Renal cortex interstitium (tissue), 11 donors: ENCODE results near the gene TNPO2. TPM values are rescaled to one million over a fixed set of nuclear protein-coding genes. Genes with fewer than 3 reads are reported as not detected.

Experiments used
- DNase-seq, 11 donors: peaks; one replicate each; pipeline ENCODE4 v3.0.0-alpha.2; 2013; ENCODE audit warnings: low read depth in 9 of 11, low spot score in 4 of 11; ENCODE audit errors: extremely low read depth in 1 of 11
- polyA plus RNA-seq, 3 donors: library from polyadenylated mRNA; unstranded; fragments of 120-200 nt; gene quantifications; one replicate each; pipeline ENCODE4 v1.2.1, GENCODE V29; 2013; ENCODE audit not compliant: insufficient read length in 3 of 3

TNPO2 gene
- polyA plus RNA-seq, 3 donors: 66.7 to 81.9 (median 79.3) TPM

DNA sequence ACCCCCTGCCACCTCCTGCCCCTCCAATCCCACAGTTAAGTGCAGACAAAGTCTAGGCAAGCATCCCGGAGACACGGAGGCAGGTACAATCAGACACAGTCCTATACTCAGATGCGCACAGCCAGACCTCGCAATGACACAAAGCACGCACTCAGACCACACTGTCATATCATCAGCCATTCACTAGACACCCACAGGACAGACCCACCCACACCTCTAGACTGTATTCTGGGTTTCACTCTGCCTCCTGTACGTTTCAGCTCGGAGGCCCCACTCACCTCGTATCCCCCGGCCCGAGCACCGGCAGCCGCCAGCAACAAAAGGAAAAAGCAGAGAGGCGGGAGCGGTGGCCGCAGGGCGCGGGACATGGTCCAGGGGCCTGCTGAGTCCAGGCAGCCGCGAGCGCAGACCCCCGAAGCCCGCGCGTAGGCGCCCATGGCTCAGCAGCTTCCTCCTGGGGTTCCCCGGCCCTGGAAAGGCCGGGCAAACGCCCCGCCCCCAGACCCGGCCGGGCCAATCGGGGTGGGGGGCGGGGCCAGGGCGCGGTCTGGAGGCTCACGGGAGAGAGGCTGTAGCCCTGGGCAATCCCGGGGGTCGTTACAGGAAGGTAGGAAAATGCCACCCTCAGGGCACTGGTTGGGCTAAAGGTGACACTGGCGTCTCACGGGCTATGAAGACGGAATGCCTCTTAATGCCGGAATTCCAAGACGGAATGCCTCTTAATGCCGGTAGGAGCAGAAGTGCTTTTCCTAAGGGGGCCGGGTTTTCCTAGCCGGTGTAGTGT, 57.3 kb downstream of the TNPO2 start, which contains the start of the genes MAN2B1 and WDR83:
MAN2B1 (minus strand) TSS at position 478 of the 784 bp plus-strand sequence; CDS start at position 437, 41 bp downstream.
WDR83 (plus strand) TSS at position 543 of the 784 bp plus-strand sequence. CDS start 2,984 bp downstream, outside the sequence.
- DNase-seq: peak in 7 of 11 donors; percentile 56 to 78 (median 70)

DNA sequence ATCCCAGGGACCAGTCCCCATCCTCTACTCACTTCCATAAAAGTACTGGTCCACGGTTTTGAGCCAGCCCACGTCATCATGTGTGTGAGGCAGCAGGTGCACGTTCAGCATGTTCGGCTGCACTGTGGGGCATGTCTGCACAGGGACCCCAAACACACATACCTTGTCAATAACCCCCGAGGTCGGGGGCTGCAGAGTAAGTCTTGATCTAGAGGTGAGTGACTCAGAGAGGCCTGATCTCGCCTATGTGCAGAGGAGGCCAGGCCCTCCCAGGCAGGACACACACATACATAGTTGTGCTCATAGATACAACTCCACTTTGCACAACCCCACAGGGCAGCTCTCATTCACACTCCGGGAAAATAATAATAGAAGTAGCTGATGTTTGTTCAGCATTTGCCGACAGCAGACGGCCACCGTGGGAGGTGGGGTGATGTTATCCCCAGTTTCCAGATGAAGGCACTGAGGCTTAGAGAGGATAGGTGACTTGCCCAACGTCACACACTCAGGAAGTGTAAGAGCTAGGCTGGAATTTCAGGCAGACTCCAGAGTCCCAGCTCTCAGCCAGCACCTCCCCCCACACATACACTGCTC, 58.0 kb downstream of the TNPO2 start:
- DNase-seq: no peak

DNA sequence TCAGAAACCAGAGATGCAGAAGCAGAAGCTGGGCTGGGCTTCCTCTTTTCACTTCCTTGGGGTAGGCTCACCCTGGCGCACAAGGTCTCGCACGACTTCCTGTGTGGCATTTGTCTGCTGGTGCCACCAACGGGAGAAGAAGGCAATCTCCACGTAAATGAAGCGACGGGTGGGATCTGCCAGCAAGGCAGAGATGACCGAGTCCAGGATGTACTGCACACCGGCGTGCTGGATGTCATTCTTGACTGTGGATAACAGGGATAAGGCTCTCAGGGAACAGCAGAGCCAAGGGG, 58.5 kb downstream of the TNPO2 start:
- no peak for DNase-seq

DNA sequence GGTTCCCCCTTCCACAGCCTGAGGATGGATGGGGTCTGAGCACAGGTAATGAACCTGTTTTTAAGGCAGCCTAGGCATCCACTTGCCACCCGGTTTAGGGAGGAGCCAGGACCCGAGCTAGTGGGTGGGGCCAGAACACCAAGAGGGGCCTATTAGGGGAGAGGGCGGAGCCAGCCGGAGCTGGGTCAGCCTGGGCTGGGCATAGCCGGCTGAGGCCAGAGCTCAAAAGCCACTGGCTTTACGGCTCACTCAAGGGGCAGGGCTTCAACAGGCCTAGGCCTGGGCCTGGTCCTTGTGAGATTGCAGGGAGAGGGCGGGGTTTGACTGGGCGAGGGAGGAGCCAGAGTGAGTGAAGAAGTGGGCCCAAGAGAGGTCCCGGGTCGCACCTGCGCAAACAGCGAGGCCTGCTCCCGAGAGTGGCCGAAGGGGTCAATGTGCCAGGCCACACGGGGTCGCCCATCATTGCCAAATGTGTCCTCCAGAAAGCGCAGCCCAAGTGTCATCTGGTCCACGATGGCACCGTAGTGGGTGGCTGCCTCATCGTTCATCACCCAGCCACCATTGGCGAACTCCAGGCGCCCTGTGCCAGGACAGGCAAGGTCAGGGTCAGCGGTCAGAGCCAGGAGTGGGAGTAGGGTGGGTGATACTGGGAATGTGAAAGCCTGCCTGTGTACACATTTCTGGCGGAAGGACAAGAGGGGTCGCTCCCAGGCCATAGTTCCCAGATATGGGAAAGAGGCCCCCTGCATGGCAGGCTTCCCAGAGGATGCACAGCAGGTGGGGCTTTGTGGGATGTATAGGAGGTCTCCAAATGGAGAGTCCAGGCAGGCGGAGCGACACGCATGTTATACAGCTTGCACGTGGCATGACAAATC, 59.1 kb downstream of the TNPO2 start:
- DNase-seq: no peak

DNA sequence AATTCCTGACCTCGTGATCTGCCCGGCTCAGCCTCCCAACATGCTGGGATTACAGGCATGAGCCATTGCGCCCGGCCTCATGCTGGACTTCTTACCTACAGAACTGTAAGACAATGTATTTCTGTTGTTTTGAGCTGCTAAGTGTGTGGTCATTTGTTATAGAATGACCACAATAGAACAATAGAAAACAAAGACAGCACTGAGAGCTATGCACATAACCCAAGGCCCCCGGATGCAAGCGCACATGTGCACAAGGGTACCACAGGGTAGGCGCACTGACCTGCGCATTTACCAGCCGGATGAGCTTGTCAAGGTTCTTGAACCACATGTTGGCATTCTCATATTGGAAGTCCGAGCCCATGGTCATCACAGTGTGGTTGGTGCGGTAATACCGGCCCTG, 62.8 kb downstream of the TNPO2 start:
- no peak for DNase-seq

DNA sequence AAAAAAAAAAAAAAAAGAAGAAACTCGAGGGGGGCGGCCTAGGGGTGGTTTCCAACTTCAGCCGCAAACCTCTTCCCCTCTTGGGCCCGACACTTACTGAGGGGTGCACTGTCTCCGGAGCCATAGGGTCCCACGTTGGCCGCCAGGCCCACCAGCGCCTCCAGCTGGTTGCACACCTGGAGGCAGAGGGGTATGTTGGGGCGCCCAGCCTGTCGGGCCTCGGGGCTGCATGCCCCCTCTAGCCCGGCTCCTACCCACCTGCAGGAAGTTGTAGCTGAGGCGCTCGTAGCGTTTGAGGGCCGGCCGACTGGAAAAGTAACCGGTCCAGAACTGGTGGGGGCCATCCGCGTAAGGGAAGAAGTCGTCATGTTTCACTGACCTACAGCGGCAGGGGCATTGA, 65.8 kb downstream of the TNPO2 start:
- no peak for DNase-seq

DNA sequence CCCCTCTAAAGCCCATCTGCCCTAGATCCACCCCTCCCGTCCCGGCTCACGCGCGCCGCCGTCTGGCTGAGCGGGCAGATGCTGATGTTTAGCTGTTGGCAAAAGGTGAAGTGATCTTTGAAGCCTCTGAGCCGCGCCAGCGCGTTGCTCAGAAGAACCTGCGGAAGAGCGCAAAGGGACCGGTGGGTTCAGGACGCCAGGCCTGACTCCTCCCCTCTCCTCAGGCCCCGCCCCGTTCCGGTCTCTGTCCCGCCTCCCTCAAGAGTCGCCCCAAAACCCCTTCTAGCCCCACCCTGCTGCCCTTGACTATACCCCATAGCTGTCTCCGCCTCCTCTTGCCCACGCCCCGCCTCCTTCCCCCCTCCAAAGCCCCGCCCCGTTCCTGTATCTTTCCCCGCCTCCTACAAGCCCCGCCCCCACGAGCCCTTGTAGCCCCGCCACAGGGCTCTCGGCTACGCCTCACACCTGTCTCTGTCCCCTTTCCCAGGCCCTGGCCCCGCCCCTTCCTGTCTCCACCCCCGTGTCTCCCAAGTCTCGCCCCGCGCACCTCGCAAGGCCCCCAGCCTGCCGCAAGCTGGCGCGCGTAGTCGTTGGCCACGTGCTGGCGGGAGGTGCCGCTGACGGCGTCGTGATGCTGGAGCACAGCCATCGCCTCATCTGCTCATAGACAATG, 66.7 kb downstream of the TNPO2 start:
- DNase-seq: no peak

DNA sequence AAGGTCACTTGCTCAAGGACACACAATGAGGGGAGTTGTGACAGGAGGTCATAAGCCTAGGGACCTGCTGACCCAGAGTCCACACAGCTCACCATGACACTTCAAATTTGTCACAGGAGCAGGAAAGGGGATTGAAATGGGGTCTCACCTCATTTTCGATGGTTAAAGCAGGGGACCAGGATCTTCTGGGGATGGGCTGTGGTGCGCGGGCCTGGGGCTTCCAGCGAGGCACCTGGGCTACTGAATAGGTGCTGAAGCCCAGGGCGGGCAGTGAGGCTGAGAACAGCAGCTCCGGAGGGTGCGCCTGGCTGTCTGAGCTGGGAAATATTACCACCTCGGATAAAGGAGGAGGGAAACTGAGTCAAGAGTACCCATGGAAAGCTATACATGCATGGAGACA, 68.2 kb downstream of the TNPO2 start:
- DNase-seq: no peak

DNA sequence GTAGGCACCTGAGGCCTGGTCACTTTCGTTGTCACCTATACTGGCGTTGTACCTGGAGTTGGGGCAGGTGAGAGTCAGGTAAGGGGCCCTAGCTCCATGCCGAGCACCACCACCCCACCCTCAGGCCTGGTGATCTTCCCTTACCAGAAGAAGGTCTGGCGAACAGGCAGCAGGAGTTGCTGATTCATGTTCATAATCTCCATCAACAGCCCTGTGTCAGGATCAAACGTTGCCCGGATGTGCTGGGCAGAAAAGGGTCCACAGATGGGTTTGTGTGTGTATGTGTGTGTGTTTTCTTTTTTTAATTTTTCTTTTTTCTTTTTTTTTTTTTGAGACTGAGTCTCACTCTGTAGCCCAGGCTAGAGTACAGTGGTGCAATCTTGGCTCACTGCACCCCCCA, 71.5 kb downstream of the TNPO2 start:
- DNase-seq: no peak

DNA sequence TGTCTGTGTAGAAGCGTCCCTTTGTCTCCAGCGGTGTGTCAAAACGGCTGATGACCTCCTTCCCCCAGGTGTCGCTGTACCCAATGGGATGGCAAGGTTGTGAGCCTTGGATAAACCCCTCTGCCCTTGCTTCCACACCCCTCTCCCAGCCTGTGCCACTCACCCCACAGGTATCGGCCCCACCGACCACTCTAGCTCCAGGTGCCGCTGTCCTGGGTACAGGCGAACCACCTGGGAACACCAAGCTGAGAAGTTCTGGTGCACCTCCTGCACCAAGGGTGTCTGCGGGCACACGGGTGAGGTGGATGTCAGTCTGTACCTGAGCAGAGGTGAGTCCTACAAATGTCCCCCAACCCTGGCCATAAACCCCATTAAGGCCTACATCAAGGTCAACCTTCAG, 73.8 kb downstream of the TNPO2 start:
- DNase-seq: no peak

Other genes with a start within 250 kb of the TNPO2 start
- gene ZNF709, start 239.1 kb downstream of the TNPO2 start, polyA plus RNA-seq: 10 to 100 TPM in 1 of 3 donors, 1 to 10 TPM in 2; 7.0 to 11.6 (median 8.3) TPM
- gene ZNF564, start 172.4 kb downstream of the TNPO2 start, polyA plus RNA-seq: 10 to 100 TPM; 12.2 to 13.0 (median 12.5) TPM
- gene ZNF490, start 113.1 kb downstream of the TNPO2 start, polyA plus RNA-seq: 1 to 10 TPM; 4.3 to 5.0 (median 4.4) TPM
- gene ZNF791, start 113.0 kb downstream of the TNPO2 start, polyA plus RNA-seq: 10 to 100 TPM; 20.0 to 26.8 (median 26.7) TPM
- gene MAN2B1, start 57.2 kb downstream of the TNPO2 start, polyA plus RNA-seq: 10 to 100 TPM; 28.6 to 38.1 (median 31.5) TPM
- 10 to 100 TPM; 13.7 to 26.0 (median 17.8) TPM for gene WDR83, start 57.1 kb downstream of the TNPO2 start, polyA plus RNA-seq
- 100 to 1,000 TPM in 1 of 3 donors, 10 to 100 TPM in 2; 68.5 to 103 (median 83.0) TPM for gene DHPS, start 42.1 kb downstream of the TNPO2 start, polyA plus RNA-seq
- gene GNG14, start 35.9 kb downstream of the TNPO2 start, polyA plus RNA-seq: under 1 TPM in 2 of 3 donors, not detected in 1; 0.45 to 0.55 TPM
- gene FBXW9, start 27.3 kb downstream of the TNPO2 start, polyA plus RNA-seq: 10 to 100 TPM; 12.2 to 17.0 (median 15.1) TPM
- 100 to 1,000 TPM; 150 to 204 (median 184) TPM for gene TRIR, start 10.8 kb upstream of the TNPO2 start, polyA plus RNA-seq
- 10 to 100 TPM; 76.6 to 94.6 (median 82.7) TPM for gene GET3, start 13.6 kb upstream of the TNPO2 start, polyA plus RNA-seq
- gene BEST2, start 27.9 kb upstream of the TNPO2 start, polyA plus RNA-seq: under 1 TPM; 0.08 to 0.13 (median 0.09) TPM
- 10 to 100 TPM; 43.8 to 89.3 (median 56.4) TPM for gene HOOK2, start 51.6 kb upstream of the TNPO2 start, polyA plus RNA-seq
- 10 to 100 TPM; 32.8 to 50.1 (median 44.2) TPM for gene JUNB, start 67.6 kb upstream of the TNPO2 start, polyA plus RNA-seq
- 100 to 1,000 TPM; 283 to 360 (median 327) TPM for gene PRDX2, start 77.9 kb upstream of the TNPO2 start, polyA plus RNA-seq
- gene THSD8, start 78.1 kb upstream of the TNPO2 start, polyA plus RNA-seq: 1 to 10 TPM; 4.7 to 9.0 (median 6.7) TPM
- gene RNASEH2A, start 82.7 kb upstream of the TNPO2 start, polyA plus RNA-seq: 10 to 100 TPM; 29.4 to 44.1 (median 34.0) TPM
- gene RTBDN, start 110.6 kb upstream of the TNPO2 start, polyA plus RNA-seq: under 1 TPM in 1 of 3 donors, not detected in 2; 0.14 TPM
- gene MAST1, start 114.6 kb upstream of the TNPO2 start, polyA plus RNA-seq: 1 to 10 TPM; 1.0 to 1.3 (median 1.1) TPM
- gene DNASE2, start 157.5 kb upstream of the TNPO2 start, polyA plus RNA-seq: 10 to 100 TPM; 10.2 to 12.6 (median 11.7) TPM
- gene KLF1, start 163.3 kb upstream of the TNPO2 start, polyA plus RNA-seq: under 1 TPM; 0.27 to 0.59 (median 0.32) TPM
- gene GCDH, start 167.2 kb upstream of the TNPO2 start, polyA plus RNA-seq: 10 to 100 TPM; 31.9 to 38.3 (median 33.4) TPM
- gene SYCE2, start 195.4 kb upstream of the TNPO2 start, polyA plus RNA-seq: 1 to 10 TPM; 3.0 to 4.5 (median 3.1) TPM
- 10 to 100 TPM; 41.2 to 58.6 (median 52.8) TPM for gene FARSA, start 209.8 kb upstream of the TNPO2 start, polyA plus RNA-seq
- gene CALR, start 214.7 kb upstream of the TNPO2 start, polyA plus RNA-seq: 100 to 1,000 TPM; 842 to 975 (median 894) TPM
- gene RAD23A, start 221.9 kb upstream of the TNPO2 start, polyA plus RNA-seq: 10 to 100 TPM; 63.4 to 87.5 (median 85.0) TPM
- gene GADD45GIP1, start 233.3 kb upstream of the TNPO2 start, polyA plus RNA-seq: 10 to 100 TPM; 27.4 to 45.9 (median 40.6) TPM
- under 1 TPM in 2 of 3 donors, not detected in 1; 0.07 to 0.18 TPM for gene DAND5, start 245.6 kb upstream of the TNPO2 start, polyA plus RNA-seq